ENCODE data around the gene DDX25.

The DDX25 gene

GRCh38 chr11:125916683-125917347 lies 12.5 kb downstream of the DDX25 start:
- no peaks in the 10 kb centered on the region for H3K36me3 ChIP-seq (ENCODE audit: control insufficient read depth, insufficient read depth, low read length)
- H3K27me3 ChIP-seq (replicated peaks; ENCODE audit: control insufficient read depth, insufficient read depth, low read length), result peaks cover 2% of the 10 kb centered on the region
- no peak overlapping the region for H3K4me3 ChIP-seq (replicated peaks; ENCODE audit: low read depth, low read length)
- TF ChIP-seq CTCF (IDR thresholded peaks at IDR 0.05; ENCODE audit: insufficient read depth, low read length, poor library complexity, severe bottlenecking), result no peak
- DNase-seq (ENCODE audit: extremely low read depth, insufficient read length), result no peak

GRCh38 chr11:125918140-125918840 lies 14.0 kb downstream of the DDX25 start:
- Histone ChIP-seq H3K4me3 (replicated peaks; ENCODE audit: low read depth, low read length) (no peak overlapping the region), H3K27me3 (replicated peaks; ENCODE audit: control insufficient read depth, insufficient read depth, low read length) (peaks cover 2% of the 10 kb centered on the region), H3K36me3 (ENCODE audit: control insufficient read depth, insufficient read depth, low read length) (no peaks in the 10 kb centered on the region)
- DNase-seq (ENCODE audit: extremely low read depth, insufficient read length), result no peak
- TF ChIP-seq CTCF (IDR thresholded peaks at IDR 0.05; ENCODE audit: insufficient read depth, low read length, poor library complexity, severe bottlenecking), result no peak

GRCh38 chr11:125921042-125921441 lies 16.7 kb downstream of the DDX25 start:
- H3K27me3 ChIP-seq (replicated peaks; ENCODE audit: control insufficient read depth, insufficient read depth, low read length), result peaks cover 3% of the 10 kb centered on the region
- no peak for DNase-seq (ENCODE audit: extremely low read depth, insufficient read length)
- no peak overlapping the region for H3K4me3 ChIP-seq (replicated peaks; ENCODE audit: low read depth, low read length)
- no peak for TF ChIP-seq CTCF (IDR thresholded peaks at IDR 0.05; ENCODE audit: insufficient read depth, low read length, poor library complexity, severe bottlenecking)
- no peaks in the 10 kb centered on the region for H3K36me3 ChIP-seq (ENCODE audit: control insufficient read depth, insufficient read depth, low read length)

GRCh38 chr11:125922156-125922555 lies 17.8 kb downstream of the DDX25 start:
- DNase-seq (ENCODE audit: extremely low read depth, insufficient read length), result no peak
- Histone ChIP-seq H3K27me3 (replicated peaks; ENCODE audit: control insufficient read depth, insufficient read depth, low read length) (peaks cover 3% of the 10 kb centered on the region), H3K36me3 (ENCODE audit: control insufficient read depth, insufficient read depth, low read length) (no peaks in the 10 kb centered on the region), H3K4me3 (replicated peaks; ENCODE audit: low read depth, low read length) (no peak overlapping the region)
- no peak for TF ChIP-seq CTCF (IDR thresholded peaks at IDR 0.05; ENCODE audit: insufficient read depth, low read length, poor library complexity, severe bottlenecking)

GRCh38 chr11:125923012-125923579 lies 18.8 kb downstream of the DDX25 start:
- DNase-seq (ENCODE audit: extremely low read depth, insufficient read length), result no peak
- Histone ChIP-seq H3K27me3 (replicated peaks; ENCODE audit: control insufficient read depth, insufficient read depth, low read length) (peaks cover 3% of the 10 kb centered on the region), H3K36me3 (ENCODE audit: control insufficient read depth, insufficient read depth, low read length) (no peaks in the 10 kb centered on the region), H3K4me3 (replicated peaks; ENCODE audit: low read depth, low read length) (no peak overlapping the region)
- TF ChIP-seq CTCF (IDR thresholded peaks at IDR 0.05; ENCODE audit: insufficient read depth, low read length, poor library complexity, severe bottlenecking), result peak; percentile 80
